Karpas-422 (cell line): ENCODE data around the gene CLHC1. TPM values are rescaled to one million over a fixed set of nuclear protein-coding genes. Genes with fewer than 3 reads are reported as not detected.

Experiments
- DNase-seq: peaks from one replicate; pipeline ENCODE4 v3.0.0-alpha.2; 2015
- H2AFZ ChIP-seq: fragments of 200-600 bp; sonication (generic); 2 replicates; pipeline ENCODE4 v1.6.1; 2014; ENCODE audit warnings: antibody characterized with exemption, low read length, mixed read lengths
- H3K27ac ChIP-seq: fragments of 200-600 bp; sonication (generic); 2 replicates; pipeline ENCODE4 v1.5.1; 2014; ENCODE audit warnings: mild to moderate bottlenecking, low read length, moderate library complexity
- H3K27me3 ChIP-seq: fragments of 200-600 bp; sonication (generic); 2 replicates; pipeline ENCODE4 v1.6.1; 2014; ENCODE audit warnings: low read length, mixed read lengths
- H3K36me3 ChIP-seq: fragments of 200-600 bp; sonication (generic); 2 replicates; pipeline ENCODE4 v1.6.1; 2014; ENCODE audit warnings: low read length, mixed read lengths; ENCODE audit not compliant: insufficient read depth
- H3K4me1 ChIP-seq: fragments of 200-600 bp; sonication (generic); 2 replicates; pipeline ENCODE4 v1.6.1; 2014; ENCODE audit warnings: mild to moderate bottlenecking, low read length, mixed read lengths
- H3K4me2 ChIP-seq: fragments of 200-600 bp; sonication (generic); 2 replicates; pipeline ENCODE4 v1.6.1; 2014; ENCODE audit warnings: low read length, low read depth, mild to moderate bottlenecking; ENCODE audit not compliant: poor library complexity, severe bottlenecking
- H3K4me3 ChIP-seq: fragments of 200-600 bp; sonication (generic); 2 replicates; pipeline ENCODE4 v1.5.1; 2014; ENCODE audit warnings: mild to moderate bottlenecking, antibody characterized with exemption, low read length, mixed read lengths
- H3K79me2 ChIP-seq: fragments of 200-600 bp; sonication (generic); 2 replicates; pipeline ENCODE4 v1.6.1; 2014; ENCODE audit warnings: mild to moderate bottlenecking, low read length, mixed read lengths
- H3K9ac ChIP-seq: fragments of 200-600 bp; sonication (generic); 2 replicates; pipeline ENCODE4 v1.6.0; 2014; ENCODE audit warnings: low read length
- H3K9me2 ChIP-seq: fragments of 200-600 bp; sonication (generic), shearing (Covaris generic); replicated peaks from 2 replicates; pipeline ENCODE4 v1.6.0; 2014; ENCODE audit warnings: mild to moderate bottlenecking, low read length, moderate library complexity; ENCODE audit not compliant: insufficient read depth
- H3K9me3 ChIP-seq: fragments of 300-700, 200-600 bp; sonication (generic); 2 replicates; pipeline ENCODE4 v1.6.1; 2014; ENCODE audit warnings: low read length, mixed read lengths
- H4K20me1 ChIP-seq: fragments of 200-600 bp; sonication (generic); 2 replicates; pipeline ENCODE4 v1.6.1; 2014; ENCODE audit warnings: mild to moderate bottlenecking, antibody characterized with exemption, low read length, low read depth; ENCODE audit not compliant: insufficient read depth
- total RNA-seq: library from RNA; depleted of rRNA; stranded (reverse); fragments of >200 nt; shearing (Covaris generic); gene quantifications from 2 replicates; pipeline ENCODE4 v1.2.3, GENCODE V29; 2014; ENCODE audit warnings: low replicate concordance

CLHC1 gene
- total RNA-seq, 1 experiment from 2014 or later: 12.1 TPM

DNA sequence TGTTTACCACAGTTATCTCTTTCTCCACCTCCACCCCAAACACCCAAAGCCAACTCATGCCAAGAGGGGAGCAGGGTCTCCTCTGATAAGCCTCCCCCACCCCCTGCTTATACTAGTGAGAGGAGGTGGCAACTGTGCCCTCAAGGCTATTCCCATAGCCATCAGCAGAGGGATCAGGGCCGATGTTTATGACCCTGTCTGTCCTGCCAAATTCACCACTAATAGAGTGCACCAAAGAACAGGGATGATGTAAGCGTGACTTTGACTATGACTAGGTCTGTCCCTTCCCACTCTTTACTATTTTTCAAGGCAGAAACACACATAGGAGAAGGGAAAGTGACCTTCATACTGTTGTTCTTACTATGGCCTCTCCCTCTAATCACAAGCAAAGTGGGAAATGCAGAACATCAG is 74.6 kb downstream of the CLHC1 start:
- H3K9me2 ChIP-seq: no peaks in the 10 kb centered on the region
- H3K36me3 ChIP-seq: no peaks in the 10 kb centered on the region
- H3K9me3 ChIP-seq: no peaks in the 10 kb centered on the region
- H3K4me1 ChIP-seq: peaks cover 80% of the 10 kb centered on the region
- no peak for DNase-seq
- peak overlapping the region; percentile 35; the same call in 1 of the 2 replicates for H3K4me3 ChIP-seq
- H4K20me1 ChIP-seq: no peaks in the 10 kb centered on the region
- peak overlapping the region; percentile 55; the same call in 1 of the 2 replicates for H3K9ac ChIP-seq
- no peak overlapping the region for H2AFZ ChIP-seq
- no peak overlapping the region; the same call in 1 of the 2 replicates for H3K27ac ChIP-seq
- H3K4me2 ChIP-seq: peak overlapping the region; percentile 73
- H3K27me3 ChIP-seq: no peaks in the 10 kb centered on the region
- H3K79me2 ChIP-seq: no peaks in the 10 kb centered on the region

DNA sequence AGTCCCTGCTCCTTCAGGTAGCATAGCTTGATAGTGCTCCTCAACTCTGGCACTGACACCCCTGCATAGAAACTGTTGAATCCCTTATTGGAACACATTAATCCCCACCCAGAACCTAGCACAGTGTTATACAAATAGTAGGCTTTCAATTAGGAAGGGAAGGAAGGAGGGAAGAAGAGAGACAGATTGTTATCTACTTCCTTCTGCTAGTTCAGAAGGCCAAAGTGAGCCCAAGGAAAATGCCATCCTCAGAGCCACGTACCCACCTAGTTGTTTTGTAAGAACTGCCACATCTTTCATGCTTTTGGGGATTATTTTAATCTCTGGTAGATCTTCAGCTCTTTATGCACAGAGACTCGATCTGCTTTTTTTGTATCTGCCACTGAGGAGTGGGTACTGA is 75.1 kb downstream of the CLHC1 start:
- no peaks in the 10 kb centered on the region for H3K9me2 ChIP-seq

DNA sequence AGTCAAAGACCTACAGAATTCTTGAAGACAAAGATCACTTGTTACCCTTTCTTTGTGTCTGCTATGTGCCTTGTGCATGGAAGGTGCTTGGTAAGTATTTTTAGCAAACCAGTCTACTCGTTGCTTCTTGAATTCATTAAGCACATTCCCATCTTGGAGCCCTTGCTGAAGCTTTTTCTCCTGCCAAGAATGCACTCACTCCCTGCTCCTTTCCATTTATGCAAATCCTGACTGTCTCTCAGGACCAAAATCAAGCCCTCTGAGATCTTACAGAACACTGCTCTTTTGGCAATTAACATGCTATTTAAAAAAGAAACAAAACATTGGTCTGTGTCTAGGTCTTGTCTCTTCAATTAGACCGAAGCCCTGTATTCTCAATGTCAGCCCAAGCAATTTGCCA is 75.8 kb downstream of the CLHC1 start:
- peak; percentile 66 for DNase-seq
- peak overlapping the region; percentile 73 for H3K4me2 ChIP-seq
- H3K27me3 ChIP-seq: no peaks in the 10 kb centered on the region
- no peaks in the 10 kb centered on the region for H3K36me3 ChIP-seq
- no peaks in the 10 kb centered on the region for H3K9me3 ChIP-seq
- 0 out of 2 replicates have a peak overlapping the region, but pooled peaks have one; percentile 10 for H2AFZ ChIP-seq
- no peaks in the 10 kb centered on the region for H3K79me2 ChIP-seq
- no peaks in the 10 kb centered on the region for H4K20me1 ChIP-seq
- peaks cover 84% of the 10 kb centered on the region for H3K4me1 ChIP-seq
- no peaks in the 10 kb centered on the region for H3K9me2 ChIP-seq
- H3K9ac ChIP-seq: peak overlapping the region; percentile 55
- peak overlapping the region; percentile 49 for H3K27ac ChIP-seq
- peak overlapping the region; percentile 35; the same call in 1 of the 2 replicates for H3K4me3 ChIP-seq

More for the DNA sequence above, 75.1 kb downstream of the CLHC1 start:
- H3K4me1 ChIP-seq: peaks cover 84% of the 10 kb centered on the region
- no peaks in the 10 kb centered on the region for H3K79me2 ChIP-seq
- H3K9me3 ChIP-seq: no peaks in the 10 kb centered on the region
- H3K4me3 ChIP-seq: peak overlapping the region; percentile 35; the same call in 1 of the 2 replicates
- no peaks in the 10 kb centered on the region for H3K27me3 ChIP-seq
- peak overlapping the region; percentile 49 for H3K27ac ChIP-seq
- H3K9ac ChIP-seq: peak overlapping the region; percentile 55
- H3K36me3 ChIP-seq: no peaks in the 10 kb centered on the region
- H4K20me1 ChIP-seq: no peaks in the 10 kb centered on the region
- peak overlapping the region; percentile 73 for H3K4me2 ChIP-seq
- no peak overlapping the region for H2AFZ ChIP-seq
- no peak for DNase-seq

DNA sequence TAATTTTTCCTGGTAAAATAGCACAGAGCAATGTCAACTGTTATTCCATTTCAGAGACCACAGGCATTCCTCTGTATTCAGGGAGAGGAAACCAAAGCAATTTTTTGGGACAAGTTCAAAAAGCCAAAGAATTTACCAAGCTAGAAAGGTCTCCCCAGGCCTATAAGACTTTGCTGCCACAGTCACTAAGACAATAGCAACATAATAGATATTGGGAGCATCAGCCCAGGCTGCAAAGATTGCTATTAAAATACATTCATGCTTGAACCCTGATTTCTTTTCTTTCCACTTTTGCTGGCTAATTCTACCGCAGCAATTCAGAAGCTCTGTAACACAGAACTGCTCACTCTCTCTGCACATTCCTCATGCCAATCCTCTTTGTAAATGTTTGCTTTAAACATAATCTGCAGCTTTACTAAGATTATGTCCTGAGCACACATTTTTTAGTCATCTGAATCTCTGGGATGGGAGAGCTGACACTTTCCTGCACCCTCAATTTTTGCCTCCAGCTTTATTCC is 76.3 kb downstream of the CLHC1 start:
- peak overlapping the region; percentile 73 for H3K4me2 ChIP-seq
- no peaks in the 10 kb centered on the region for H3K9me3 ChIP-seq
- no peaks in the 10 kb centered on the region for H3K9me2 ChIP-seq
- no peaks in the 10 kb centered on the region for H3K27me3 ChIP-seq
- no peaks in the 10 kb centered on the region for H3K79me2 ChIP-seq
- no peaks in the 10 kb centered on the region for H4K20me1 ChIP-seq
- peak overlapping the region; percentile 55; the same call in 1 of the 2 replicates for H3K9ac ChIP-seq
- DNase-seq: no peak
- peaks cover 88% of the 10 kb centered on the region for H3K4me1 ChIP-seq
- H2AFZ ChIP-seq: no peak overlapping the region
- H3K4me3 ChIP-seq: peak overlapping the region; percentile 35; the same call in 1 of the 2 replicates
- H3K27ac ChIP-seq: peak overlapping the region; percentile 49
- no peaks in the 10 kb centered on the region for H3K36me3 ChIP-seq

DNA sequence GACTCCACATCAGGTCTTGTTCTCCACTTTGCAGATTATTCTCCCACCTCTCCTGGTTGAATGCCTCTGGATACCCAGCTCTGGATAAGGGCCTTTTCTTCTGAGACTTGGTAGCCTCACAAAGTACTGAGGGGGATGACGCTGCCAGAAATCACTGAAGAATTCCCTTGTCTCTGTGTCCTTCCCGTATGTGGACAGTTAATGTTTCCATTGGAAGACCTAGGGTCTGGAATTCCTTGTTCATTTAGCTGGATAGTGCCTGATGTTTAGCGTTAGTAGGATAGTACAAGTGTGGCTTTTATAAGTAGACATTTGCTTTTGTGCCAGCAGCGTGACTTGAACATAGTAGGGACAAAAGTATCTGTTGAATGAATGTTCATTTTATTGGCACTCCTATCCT is 76.9 kb downstream of the CLHC1 start:
- Histone ChIP-seq H3K9me2 (no peaks in the 10 kb centered on the region), H3K4me3 (no peak overlapping the region), H3K79me2 (no peaks in the 10 kb centered on the region), H4K20me1 (no peaks in the 10 kb centered on the region), H3K4me1 (peaks cover 90% of the 10 kb centered on the region), H3K27me3 (no peaks in the 10 kb centered on the region), H3K27ac (no peak overlapping the region), H3K4me2 (no peak overlapping the region), H3K9me3 (no peaks in the 10 kb centered on the region), H2AFZ (no peak overlapping the region), H3K9ac (no peak overlapping the region), H3K36me3 (no peaks in the 10 kb centered on the region)
- DNase-seq: no peak

DNA sequence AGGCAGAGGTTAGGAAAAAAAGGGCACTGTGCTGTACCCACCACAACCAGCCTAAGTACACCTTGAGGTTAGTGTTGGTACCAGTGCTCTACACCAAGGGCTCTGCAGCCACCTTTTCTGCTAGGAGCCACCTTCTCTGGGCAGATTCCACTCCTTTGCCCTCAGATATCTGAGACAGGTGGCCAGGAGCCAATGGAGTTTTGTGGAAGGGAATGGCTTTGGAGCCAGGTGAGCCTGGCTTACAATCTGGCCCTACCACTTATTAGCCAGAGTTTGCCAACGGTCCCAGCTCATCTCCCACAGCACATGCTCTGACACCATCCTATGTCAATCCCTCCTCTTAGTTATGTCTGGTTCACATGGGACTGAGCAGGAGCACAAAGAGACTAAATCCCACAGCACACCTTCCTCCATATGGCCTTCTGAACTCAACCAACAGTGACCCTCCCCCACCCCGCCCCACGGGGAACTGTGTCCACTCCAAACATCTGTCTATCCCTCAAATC is 77.5 kb downstream of the CLHC1 start:
- H3K9ac ChIP-seq: no peak overlapping the region
- peak overlapping the region; percentile 78 for H3K4me2 ChIP-seq

DNA sequence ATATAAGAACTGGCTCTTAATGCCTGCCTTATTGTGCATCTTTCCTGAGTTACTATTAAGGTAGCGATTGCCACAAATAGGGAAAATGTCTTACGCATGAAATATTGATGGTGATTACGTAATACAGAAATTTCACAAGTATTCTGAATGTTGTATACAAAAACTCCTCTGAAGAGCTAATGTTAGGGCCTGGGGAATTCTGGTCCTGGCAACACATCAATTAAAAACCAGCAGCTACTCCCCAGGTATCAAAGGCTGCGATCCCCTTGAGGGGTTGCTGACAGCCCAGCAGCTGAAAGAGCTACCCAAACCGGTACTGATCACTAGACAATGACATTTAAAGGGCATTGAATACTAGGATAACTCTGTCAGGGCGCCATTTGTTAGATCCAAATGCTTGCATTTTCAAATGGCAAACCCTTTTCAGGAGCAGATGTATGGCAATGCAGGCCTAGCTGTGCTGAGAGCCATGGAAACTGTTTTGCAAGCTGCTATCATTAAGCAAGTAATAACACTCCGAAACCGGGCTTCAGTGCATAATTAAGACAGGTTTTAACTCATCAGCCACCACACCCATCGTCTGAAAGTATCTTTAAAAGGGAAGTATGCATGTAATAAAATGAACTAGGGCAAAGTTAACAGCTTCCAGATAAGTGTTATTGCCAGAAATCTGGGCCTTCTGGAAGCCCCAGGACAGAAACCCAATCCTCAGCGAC is 78.4 kb downstream of the CLHC1 start:
- H3K4me2 ChIP-seq: peak overlapping the region; percentile 78
- no peaks in the 10 kb centered on the region for H3K27me3 ChIP-seq
- H3K27ac ChIP-seq: peak overlapping the region; percentile 96
- no peaks in the 10 kb centered on the region for H3K36me3 ChIP-seq
- peak overlapping the region; percentile 55 for H3K4me3 ChIP-seq
- DNase-seq: no peak
- peak overlapping the region; percentile 67 for H3K9ac ChIP-seq
- no peaks in the 10 kb centered on the region for H3K9me3 ChIP-seq
- H2AFZ ChIP-seq: peak overlapping the region; percentile 53; the same call in 1 of the 2 replicates
- H4K20me1 ChIP-seq: no peaks in the 10 kb centered on the region
- peaks cover 80% of the 10 kb centered on the region for H3K4me1 ChIP-seq
- no peaks in the 10 kb centered on the region for H3K9me2 ChIP-seq
- H3K79me2 ChIP-seq: no peaks in the 10 kb centered on the region

More for the DNA sequence above, 77.5 kb downstream of the CLHC1 start:
- H3K4me3 ChIP-seq: no peak overlapping the region; the same call in 1 of the 2 replicates
- no peaks in the 10 kb centered on the region for H3K9me2 ChIP-seq
- no peaks in the 10 kb centered on the region for H4K20me1 ChIP-seq
- no peaks in the 10 kb centered on the region for H3K79me2 ChIP-seq
- no peaks in the 10 kb centered on the region for H3K9me3 ChIP-seq
- H3K4me1 ChIP-seq: peaks cover 87% of the 10 kb centered on the region
- H2AFZ ChIP-seq: peak overlapping the region; percentile 53; the same call in 1 of the 2 replicates
- H3K36me3 ChIP-seq: no peaks in the 10 kb centered on the region
- DNase-seq: no peak
- H3K27ac ChIP-seq: peak overlapping the region; percentile 96
- H3K27me3 ChIP-seq: no peaks in the 10 kb centered on the region
